Measurements from ENCODE around the gene PATE4.

- no peak for TF ChIP-seq REST (IDR thresholded peaks at IDR 0.05; ENCODE audit: low read depth)
- TF ChIP-seq POLR2A (IDR thresholded peaks at IDR 0.05; ENCODE audit: borderline replicate concordance, extremely low read depth, insufficient read depth, insufficient read length): no peak
- TF ChIP-seq EZH2phosphoT487 (IDR thresholded peaks at IDR 0.05; ENCODE audit: borderline replicate concordance): no peak
- no peak for TF ChIP-seq EZH2 (IDR thresholded peaks at IDR 0.05)
- TF ChIP-seq ZFX (IDR thresholded peaks at IDR 0.05): no peak
- TF ChIP-seq FOSL1 (IDR thresholded peaks at IDR 0.05; ENCODE audit: low read depth): no peak
- TF ChIP-seq CTCF (IDR thresholded peaks at IDR 0.05 in 2 of 3, conservative IDR thresholded peaks at IDR 0.05 in 1 of 3; ENCODE audit: borderline replicate concordance in 1 of 3, insufficient read depth in 1 of 3, low read depth in 2 of 3, low read length in 2 of 3): no peak
- TF ChIP-seq POLR2AphosphoS5 (IDR thresholded peaks at IDR 0.05; ENCODE audit: low read depth, low read length): no peak
- no peak for TF ChIP-seq ATF3 (IDR thresholded peaks at IDR 0.05)
- no peak for TF ChIP-seq CBX3 (IDR thresholded peaks at IDR 0.05; ENCODE audit: low read depth)
Measured at GRCh38 chr11:125872138-125872491, 39.0 kb downstream of the PATE4 start.
